Measurements from ENCODE around the gene PDHB.
"Not testable (repeated sequence)": the region's sequence is repeated elsewhere in the genome, so short reads cannot be mapped to it uniquely, and the experiment has no call there.

PDHB gene

DNA sequence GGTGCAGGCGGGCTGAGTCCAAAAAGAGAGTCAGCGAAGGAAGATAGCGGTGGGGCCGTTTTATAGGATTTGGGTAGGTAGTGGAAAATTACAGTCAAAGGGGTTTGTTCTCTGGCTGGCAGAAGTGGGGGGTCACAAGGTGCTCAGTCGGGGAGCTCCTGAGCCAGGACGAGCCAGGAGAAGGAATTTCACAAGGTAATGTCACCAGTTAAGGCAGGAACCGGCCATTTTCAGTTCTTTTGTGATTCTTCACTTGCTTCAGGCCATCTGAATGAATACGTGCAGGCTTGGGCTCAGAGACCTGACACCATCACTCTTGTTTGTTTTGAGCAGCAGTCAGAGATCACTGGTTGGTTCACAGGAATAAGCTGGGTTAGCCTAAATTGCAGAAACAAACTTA, 3.6 kb upstream of the PDHB start:
- DNase-seq (ENCODE audit: low read depth): not testable (repeated sequence)

DNA sequence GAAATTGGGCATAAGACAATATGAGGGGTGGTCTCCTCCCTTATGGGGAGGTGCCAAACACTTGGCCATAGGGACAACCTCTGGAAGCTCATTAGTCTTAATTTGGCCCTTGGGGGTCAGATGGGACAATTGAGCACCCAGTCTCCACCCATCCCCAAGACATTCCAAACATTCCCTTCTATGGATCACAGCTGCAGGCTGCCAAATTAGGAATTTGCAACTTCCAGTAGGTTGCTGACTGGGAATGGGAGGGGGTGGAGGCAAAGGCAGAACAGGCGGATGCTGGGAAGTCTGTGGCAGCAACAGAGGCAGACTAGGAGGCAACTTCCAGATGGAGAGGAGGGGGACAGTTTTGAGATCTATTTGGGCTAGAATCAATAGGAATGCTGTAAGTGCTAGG, 1.4 kb upstream of the PDHB start:
- peak; percentile 69 for DNase-seq (ENCODE audit: low read depth)

DNA sequence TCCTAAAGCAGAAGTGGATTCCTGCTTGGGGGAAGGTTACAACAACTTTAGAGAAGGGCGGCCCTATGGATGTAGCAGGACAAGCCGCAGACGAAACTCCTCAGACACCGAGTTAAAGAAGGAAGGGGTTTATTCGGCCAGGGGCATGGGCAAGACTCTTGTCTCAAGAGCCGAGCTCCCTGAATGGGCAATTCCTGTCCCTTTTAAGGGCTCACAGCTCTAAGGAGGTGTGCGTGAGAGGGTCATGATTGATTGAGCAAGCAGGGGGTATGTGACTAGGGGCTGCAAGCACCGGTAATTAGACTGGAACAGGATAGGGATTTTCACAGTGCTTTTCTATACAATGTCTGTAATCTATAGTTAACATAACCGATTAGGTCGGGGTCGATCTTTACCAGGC, 879 bp upstream of the PDHB start:
- DNase-seq (ENCODE audit: low read depth): no peak

DNA sequence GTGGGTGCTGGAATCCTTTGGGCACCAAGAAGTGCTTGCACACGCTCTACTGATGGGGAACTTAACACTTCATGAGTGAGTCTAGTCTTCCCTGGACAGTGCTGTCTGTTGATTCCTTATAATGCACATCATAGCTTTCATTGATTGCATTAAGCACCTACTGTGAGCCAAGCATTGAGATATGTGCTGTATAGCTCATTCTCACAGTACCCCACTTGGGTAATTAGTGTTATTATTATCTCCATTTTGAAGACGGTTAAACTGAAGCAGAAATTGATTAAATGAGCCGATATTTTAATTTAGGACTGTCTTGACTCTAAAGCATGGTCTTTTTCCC, 504 bp upstream of the PDHB start:
- DNase-seq (ENCODE audit: low read depth): no peak

DNA sequence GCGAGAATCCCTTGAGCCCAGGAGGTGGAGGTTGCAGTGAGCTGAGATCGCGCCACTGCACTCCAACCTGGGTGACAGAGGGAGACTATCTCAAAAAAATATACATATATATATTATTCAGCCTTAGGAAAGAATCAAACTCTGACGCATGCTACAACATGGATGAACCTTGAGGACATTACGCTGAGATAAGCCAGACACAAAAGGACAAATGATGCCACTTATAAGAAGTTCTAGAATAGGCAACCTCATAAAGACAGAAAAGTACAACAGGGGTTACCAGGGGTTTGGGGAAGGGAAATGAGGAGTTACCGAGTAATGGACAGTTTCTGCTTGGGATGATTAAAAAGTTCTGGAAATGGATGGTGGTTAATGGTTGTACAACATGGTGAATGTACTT, 727 bp downstream of the PDHB start:
- no peak for DNase-seq (ENCODE audit: low read depth)

DNA sequence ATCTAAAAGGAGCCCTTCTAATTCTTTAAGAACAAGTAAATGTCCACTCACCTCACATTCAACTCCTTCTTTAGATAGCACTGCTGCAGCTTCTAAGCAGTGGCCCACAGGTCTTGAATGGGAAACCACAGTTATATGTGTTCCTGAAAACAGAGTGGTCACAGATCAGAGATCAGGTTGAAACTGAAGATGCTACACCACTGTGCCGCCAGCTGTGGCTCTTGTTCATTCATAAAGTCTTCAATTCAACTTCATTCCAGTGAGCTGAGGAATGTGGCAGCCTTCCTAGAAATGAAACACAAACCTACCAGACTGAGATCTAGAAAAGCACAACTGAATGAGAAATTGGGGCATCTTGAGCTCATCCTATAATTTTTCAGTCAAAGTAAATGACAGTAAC, 4.0 kb downstream of the PDHB start:
- DNase-seq (ENCODE audit: low read depth): no peak

DNA sequence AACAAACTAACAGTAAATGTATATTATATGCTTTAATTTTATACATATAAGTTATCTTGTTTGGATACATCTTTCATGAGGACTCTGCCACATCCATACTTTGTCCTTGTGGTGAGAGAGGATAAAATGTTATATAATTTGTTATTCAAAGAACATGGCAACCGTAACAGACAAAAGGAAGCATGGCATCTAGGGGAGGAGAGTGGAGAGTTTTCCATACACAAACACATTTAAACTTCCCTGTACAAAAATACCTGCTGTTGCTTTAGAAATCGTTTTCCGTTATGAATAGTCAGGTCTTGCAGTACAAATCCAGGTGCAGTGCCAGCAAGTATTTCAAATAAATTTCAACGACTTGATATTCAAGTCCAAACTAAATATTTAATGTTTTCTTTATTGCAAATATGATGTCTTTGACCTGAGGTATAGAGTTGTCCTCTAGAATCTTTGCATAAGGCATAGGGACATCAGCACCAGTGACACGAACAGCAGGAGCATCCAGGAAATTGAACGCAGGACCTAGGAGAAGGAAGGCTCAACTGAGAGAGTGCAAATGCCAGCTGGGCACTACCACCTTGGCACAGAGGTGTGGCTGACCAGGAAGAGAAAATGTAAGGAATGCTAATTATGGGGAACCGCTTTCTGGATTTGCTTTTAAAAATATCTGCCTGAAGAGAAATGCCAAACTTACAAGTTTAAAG, 5.8 kb downstream of the PDHB start:
- no peak for DNase-seq (ENCODE audit: low read depth)

DNA sequence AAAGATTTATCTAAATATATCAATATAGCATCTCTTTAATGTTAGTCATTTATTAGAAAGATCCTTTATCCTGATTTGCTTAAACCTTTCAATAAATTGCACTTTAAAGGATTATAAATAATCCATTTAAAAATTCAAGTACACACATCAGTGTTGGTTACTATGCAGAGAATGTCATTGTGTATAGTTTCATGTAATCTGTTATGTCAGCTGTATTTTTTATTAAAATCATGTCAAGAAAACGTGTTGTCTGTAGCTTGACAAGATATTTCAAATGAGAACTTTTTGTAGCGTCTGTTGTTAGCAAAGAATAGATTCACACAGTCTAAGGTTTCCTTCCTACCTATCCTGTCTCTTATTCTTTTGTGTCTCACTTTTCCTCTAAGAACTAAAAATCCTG, 7.8 kb downstream of the PDHB start:
- DNase-seq (ENCODE audit: low read depth): no peak

DNA sequence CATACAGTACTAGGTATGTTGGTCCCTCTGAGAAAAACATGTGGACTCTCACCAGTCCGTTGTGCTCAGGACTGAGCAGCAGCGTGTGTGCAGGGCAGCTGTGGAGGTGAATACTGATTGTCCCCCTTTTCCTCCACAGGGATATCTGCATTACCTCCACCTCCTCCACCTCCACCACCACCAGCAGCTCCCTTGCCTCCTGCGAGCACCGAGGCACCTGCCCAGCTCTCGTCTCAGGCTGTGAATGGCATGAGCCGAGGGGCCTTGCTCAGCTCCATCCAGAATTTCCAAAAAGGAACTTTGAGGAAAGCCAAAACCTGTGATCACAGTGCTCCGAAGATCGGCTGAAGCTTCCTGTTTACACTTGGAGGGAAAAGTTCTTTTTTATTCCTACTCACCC, 9.0 kb downstream of the PDHB start:
- no peak for DNase-seq (ENCODE audit: low read depth)

DNA sequence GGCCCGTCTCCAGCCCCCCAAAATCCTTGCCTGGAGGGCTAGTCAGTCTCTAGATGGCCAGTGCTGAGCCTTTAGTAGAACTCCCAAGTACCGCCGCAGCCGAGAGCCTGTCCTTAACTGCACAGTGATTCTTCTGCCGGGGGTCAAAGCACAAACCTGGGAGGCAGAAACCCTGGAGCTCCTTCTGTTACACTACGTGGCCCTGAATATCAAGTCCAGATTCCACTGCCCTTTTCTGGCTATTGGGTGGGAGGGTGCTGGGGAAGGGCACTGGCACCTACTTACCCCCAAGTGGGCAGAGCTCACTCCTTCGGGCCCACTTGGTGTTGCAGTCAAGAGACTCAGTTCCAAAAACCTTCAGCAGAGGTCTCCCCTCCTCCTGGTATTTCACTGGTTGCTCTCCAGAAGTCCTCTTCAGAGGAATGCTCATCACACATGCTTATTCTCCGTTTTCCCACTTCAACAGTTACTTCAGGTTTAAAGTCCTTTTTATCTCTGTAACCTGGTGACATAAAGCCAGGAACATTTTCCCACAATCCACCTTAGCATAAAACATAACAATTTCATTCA, 10.8 kb downstream of the PDHB start:
- no peak for DNase-seq (ENCODE audit: low read depth)

DNA sequence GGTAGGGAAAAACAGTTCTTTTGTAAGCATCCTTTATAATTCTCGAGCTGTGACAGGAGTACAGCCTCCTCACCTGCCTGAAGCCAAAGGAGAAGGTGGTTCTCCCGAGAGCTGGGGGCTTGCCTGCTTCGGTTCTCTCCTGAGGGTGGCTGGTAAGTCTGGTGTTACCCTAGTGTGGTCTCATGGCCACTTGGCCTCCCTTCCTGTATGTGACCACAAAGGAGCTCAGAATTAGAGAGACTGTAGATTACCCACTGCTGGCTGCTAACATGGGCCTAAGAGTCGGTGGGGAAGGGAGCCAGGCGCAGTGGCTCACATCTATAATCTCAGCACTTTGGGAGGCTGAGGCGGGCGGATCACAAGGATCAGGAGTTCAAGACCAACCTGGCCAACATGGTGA, 12.6 kb downstream of the PDHB start:
- no peak for DNase-seq (ENCODE audit: low read depth)

DNA sequence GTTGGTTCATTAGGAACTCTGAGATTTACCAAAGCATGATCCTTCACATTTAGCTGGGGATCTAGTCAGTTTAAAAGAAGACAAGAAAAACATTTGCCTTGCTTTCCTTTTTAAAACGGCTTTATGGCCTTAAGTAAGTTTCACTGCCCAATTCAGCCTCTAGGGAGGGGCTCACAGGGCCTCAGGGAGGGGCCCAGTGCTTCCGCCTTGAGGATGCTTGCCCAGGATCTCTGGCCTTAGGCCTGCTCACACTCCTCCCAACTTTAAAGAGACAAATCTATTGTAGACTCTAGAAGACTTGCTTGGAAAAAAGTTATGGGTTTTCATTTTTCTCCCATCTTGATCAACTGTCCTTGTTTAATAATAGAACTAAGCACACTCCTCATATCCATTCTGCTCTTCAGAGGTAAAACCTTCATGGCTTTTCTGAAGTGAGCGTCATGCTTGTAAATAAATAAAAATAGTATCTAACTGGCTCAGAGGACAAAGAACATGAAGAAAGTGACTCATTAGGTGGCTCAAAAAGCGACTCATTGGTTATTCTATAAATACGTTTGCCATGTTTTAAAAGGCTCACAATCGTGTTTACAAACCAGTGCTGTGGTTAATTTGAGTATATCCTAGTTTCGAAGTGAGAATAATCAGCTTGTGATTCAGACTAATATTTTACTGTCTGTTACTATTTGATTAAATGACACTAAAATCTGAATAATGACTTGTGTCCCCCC, 13.7 kb downstream of the PDHB start:
- no peak for DNase-seq (ENCODE audit: low read depth)

DNA sequence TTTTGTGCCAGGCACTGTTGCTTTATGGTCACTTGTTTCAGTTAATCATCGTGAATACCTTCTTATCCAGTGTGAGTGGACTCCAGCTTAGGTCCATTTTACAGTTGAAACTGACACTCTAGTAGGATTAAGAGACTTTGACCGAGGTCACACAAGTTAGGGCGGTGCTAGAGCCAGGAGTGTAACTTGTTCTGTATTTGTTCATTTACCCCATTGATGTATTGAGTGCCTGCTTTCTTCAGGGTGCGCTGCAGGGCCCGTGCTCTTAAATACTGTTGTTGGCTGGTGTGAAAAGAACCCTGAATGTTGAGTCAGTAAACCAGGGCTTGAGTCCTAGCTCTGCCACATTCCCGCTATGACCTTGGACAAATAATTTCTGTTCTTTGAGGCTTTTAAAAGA, 15.4 kb downstream of the PDHB start:
- no peak for DNase-seq (ENCODE audit: low read depth)

DNA sequence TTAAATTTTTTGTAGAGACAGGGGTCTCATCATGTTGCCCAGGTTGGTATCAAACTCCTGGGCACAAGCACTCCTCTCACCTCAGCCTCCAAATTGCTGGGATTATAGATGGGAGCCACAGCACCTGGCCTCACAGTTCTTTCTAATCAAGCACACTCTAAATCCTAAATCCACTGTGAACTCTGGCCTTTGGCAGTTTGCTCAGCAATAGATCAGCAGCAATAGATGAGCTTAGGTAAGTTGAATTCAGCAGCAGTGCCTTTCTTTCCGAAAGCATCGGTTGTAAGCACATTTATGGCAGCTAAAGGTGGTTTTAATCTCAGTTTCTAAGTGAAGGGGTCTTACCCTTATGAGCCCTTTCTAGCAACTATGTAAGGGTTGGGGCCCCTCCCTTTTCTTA, 16.6 kb downstream of the PDHB start:
- no peak for DNase-seq (ENCODE audit: low read depth)

DNA sequence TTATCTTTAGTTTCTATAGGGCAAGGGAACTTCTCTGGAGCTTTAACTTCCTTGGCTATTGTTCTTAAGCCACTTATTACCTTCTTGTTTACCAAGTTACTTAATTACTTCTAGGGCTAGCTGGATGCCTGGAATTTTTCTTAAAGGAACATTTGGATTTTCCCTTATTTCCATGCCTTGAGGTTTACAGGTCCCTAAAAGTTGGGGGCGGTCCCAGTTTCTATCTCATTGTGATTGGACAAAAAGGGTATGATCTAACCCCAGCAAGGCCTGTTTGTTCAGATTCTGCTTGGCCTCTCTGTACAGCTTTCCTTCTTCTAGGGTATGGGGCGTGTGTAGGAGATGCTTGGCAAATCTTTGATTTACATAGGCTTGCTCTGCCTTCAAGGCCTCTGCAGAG, 17.4 kb downstream of the PDHB start:
- no peak for DNase-seq (ENCODE audit: low read depth)

DNA sequence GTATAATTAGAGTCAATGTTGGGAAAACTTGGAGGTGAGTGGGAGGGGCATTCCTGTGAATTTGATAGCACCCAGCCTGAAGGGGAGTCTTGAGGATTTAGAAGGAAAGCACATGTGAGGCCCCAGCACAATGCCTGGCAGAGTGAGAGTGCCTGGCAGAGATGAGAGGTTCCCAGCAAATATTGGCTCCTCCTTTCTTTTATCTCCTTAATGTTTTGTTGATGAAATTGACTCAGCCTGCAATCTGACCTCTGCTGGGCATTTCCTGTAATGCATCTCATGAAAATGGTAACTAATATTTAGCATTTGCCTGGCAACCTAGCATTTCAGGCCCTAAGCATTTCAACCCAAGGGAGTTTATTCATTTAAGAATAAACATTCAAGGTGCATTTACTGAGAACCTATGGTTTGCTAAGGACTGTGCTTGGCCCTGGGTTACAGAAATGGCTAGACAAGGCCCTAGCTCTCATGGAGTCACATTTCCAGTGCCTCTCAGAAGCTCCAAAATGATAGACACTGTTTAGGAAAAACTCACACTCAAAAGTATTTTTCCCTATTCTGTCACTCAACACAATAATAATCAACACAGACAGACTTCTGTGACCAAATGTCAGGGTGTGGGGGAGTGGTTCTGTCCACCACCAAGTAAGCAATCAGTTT, 19.0 kb downstream of the PDHB start:
- peak; percentile 36 for DNase-seq (ENCODE audit: low read depth)

DNA sequence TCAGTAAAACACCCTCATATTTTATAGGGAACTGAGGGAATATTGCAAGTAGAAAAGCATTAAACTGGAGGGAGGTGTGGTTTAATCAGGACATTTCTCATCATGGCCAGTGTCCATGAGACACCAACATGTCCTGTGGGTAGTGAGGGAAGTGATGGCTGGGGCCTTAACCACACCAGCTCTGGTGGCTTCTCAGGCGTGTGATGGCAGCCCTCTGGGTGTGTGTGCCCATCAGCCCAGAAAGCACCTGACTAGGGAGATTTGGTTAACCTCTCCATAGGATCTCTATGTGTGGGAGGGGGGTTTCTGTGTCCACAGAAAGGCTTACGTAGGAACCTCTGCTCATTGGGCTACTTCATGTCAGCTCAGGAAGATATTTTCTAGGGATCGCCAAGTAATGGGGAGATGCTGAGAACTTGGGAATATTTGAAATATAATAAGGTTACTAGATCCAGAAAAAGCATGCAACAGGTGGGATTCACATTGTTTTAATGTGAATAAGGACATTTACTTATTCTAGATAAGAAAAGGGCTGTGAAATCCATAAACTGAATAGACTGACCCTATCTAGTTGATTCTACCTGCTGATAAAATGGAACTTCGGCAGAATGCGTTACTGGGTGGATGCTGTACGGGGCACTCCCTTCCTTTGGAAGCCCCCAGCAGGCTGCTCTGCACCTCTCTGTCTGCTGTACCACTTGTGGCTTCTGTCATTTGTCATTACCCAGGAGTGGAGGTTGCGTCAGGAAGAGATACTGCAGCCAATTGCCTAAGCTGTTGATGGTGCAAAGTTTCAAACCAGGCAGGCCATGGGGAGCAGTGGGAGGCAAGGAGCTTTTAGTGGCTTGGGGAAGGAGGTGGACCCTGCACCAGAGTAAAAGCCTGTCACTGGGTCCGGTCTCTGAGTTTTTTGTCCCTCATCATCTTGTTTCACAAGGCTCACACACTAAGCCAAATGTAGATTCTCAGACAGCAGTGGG, 21.5 kb downstream of the PDHB start:
- DNase-seq (ENCODE audit: low read depth): no peak

DNA sequence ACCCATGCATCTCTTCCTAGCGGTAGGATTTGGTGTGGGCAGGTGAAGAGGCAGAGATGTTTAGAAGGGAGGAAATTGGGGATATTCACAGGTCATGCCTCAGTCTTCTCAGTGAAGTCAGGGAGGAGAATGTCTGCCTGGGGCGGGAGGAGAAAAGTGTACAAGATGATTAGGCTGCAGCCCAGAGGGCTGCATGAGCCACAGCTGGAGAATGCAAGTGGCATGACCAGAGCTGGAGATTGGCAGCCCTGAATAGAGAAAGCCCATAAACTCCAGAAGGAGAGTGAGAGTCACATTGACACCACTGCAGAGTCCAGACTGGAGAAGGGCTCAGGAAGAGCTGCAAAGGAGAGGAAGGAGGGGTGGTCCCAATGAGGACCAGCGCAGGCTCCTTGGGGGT, 22.6 kb downstream of the PDHB start:
- DNase-seq (ENCODE audit: low read depth): no peak

DNA sequence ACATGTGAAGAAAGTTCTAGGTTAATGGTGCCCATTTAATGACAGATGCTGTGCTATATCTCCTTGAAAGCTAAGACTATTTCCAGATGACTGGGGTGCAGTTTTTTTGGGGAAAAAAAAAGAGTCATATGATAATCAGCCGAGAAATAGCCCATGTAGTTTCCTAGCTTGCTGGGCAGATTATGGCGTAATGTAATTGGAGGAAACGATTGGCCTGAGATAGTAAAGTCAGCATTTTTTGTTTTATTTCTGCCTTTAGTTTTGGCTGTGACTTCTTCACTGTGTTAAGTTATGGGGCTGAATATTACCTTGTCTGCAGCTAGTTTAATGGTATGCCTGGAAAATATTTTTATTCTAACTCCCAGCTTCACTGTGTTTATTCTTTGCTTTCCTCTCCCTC, 24.0 kb downstream of the PDHB start:
- DNase-seq (ENCODE audit: low read depth): no peak

DNA sequence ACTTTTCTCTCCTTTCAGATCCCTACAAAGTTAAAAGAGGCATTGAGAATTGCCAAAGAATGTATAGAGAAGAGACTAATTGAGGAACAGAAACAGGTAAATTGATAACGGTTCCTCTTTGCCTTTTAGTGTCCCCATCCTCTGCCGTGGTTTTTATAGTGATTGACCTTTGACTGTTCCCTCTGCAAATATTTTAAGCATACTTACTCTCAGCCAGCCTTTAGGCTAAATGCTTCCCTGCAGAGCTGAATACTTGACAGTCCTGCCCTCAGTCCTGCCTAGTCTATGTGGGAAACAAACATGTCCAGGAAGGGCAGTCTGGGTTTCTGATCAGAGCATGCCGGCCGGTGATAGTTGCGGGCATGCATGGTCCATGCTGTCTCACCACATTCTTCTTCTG, 24.7 kb downstream of the PDHB start:
- DNase-seq (ENCODE audit: low read depth): no peak

DNA sequence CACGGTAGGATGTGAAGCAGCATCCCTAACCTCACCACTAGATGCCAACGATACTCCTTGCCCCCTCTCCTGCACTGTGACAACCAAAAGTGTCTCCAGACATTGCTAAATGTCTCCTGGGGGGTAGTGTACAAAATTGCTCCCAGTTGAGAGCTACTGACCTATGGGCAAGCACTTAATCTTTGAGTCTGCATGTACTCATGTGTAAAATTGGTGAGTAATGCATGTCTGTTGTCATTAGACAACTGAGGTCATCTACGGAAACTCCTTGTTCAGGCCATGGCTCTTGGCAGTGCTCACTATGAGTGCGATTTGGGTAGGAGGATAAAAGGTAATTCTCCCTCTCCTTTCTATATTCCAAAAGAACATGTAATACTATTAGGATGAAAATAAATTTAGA, 29.2 kb downstream of the PDHB start:
- DNase-seq (ENCODE audit: low read depth): peak; percentile 65

DNA sequence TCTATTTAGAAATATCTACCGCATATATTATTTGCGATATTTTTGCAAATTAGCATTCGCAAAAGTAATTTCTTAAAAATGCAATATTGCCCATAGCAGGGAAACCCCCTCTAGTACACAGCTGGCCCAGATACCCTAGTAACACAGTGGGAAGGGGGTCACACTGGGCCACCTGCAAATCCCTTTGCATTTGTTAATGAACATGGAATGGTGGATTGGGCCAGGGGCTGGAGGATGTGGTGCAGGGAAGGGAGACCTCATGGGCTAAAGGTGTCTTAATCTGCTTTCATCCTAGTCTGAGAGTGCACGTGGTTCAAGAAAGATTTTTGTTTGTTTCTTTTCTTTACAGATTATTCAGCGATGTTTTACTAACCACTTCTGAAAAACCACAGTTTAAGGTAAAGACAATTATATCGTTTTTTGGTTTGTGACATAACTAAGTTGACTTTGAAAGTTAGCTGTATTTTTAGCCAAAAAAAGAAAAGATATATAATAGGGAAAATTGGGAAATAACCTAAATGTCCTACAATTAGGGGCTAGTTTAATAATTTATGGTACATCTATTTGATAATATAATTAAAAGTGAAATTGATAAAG, 30.0 kb downstream of the PDHB start:
- no peak for DNase-seq (ENCODE audit: low read depth)
